Heart right ventricle (tissue), 16 donors: ENCODE results near the gene GORASP1. TPM values are rescaled to one million over a fixed set of nuclear protein-coding genes. Genes with fewer than 3 reads are reported as not detected.

Source experiments
- ATAC-seq, 8 donors: fragments of 200-7000 bp; cut with Tn5 transposase; one replicate each; pipeline ENCODE4 v1.9.1; 2020; ENCODE audit warnings: mild to moderate bottlenecking in 8 of 8, moderate library complexity in 8 of 8, moderate number of reproducible peaks in 1 of 8
- DNase-seq, 2 donors: peaks; one replicate each; pipeline ENCODE4 v3.0.0-alpha.2; 2020
- H3K27ac ChIP-seq, 10 donors: fragments of 200-600 bp; sonication (generic) in 2 of 10; one replicate each; pipeline versions ENCODE4 v1.5.0 to v1.8.0; 2020 to 2022; ENCODE audit warnings: mild to moderate bottlenecking in 3 of 10
- H3K27me3 ChIP-seq, 7 donors: fragments of 200-600 bp; one replicate each; pipeline ENCODE4 v1.8.0; 2021 to 2022; ENCODE audit warnings: mild to moderate bottlenecking in 2 of 7
- H3K36me3 ChIP-seq, 9 donors: fragments of 200-600 bp; sonication (generic) in 1 of 9; one replicate each; pipeline versions ENCODE4 v1.5.0 to v1.8.0; 2020 to 2022; ENCODE audit warnings: mild to moderate bottlenecking in 2 of 9
- H3K4me1 ChIP-seq, 9 donors: fragments of 200-600 bp; sonication (generic) in 1 of 9; one replicate each; pipeline versions ENCODE4 v1.5.0 to v1.8.0; 2020 to 2022; ENCODE audit warnings: mild to moderate bottlenecking in 4 of 9
- H3K4me3 ChIP-seq, 10 donors: fragments of 200-600 bp; sonication (generic) in 2 of 10; one replicate each; pipeline versions ENCODE4 v1.5.0 to v1.8.0; 2020 to 2022; ENCODE audit warnings: mild to moderate bottlenecking in 7 of 10, moderate library complexity in 2 of 10
- H3K9me3 ChIP-seq, 11 donors: fragments of 200-600 bp in 10 of 11; sonication (generic) in 2 of 11; one replicate each; pipeline versions ENCODE4 v1.5.0 to v1.8.0; 2013 to 2022; ENCODE audit warnings: mild to moderate bottlenecking in 2 of 11, control low read depth in 1 of 11, moderate library complexity in 1 of 11
- CTCF ChIP-seq, 9 donors: fragments of 200-600 bp; sonication (generic) in 2 of 9; IDR thresholded peaks; one replicate each; pipeline versions ENCODE4 v1.5.0 to v1.8.0; 2021 to 2022; ENCODE audit warnings: antibody characterized with exemption in 9 of 9, mild to moderate bottlenecking in 5 of 9, moderate library complexity in 1 of 9
- WGBS, 2 donors: extraction: QIAGEN DNeasy Blood & Tissue Kit; methylation state at CpG; one replicate each; pipeline ENCODE4 v1.1.7; 2013; ENCODE audit warnings: inconsistent platforms in 1 of 2; 5-methylcytosine and 5-hydroxymethylcytosine counted together
- intact Hi-C, 10 donors: fragments of 100-400 bp; cut with DNase I; formaldehyde crosslinking; loops; one replicate each; pipeline versions ENCODE4 v1.11.1 to v1.14.2; 2022
- polyA plus RNA-seq, 2 donors: library from polyadenylated mRNA; stranded (reverse); fragments of 200-250 nt; gene quantifications; one replicate each; pipeline ENCODE4 v1.2.3, GENCODE V29; 2013
- total RNA-seq, 10 donors: library from RNA; stranded (reverse); fragmentation: NEBNext Ultra II Directional in 3 of 10; extraction: Animal tissue kit (Norgen Biotek cat#: 25700) in 3 of 10; gene quantifications; one replicate each; pipeline versions ENCODE4 v1.2.1 to v1.2.4, GENCODE V29; 2021 to 2023
- donor health status: Arrhythmogenic right ventricular cardiomyopathy.
- donor health status: ischemic (EF 13 %, LVEDD 7.1; RV severe dilation, severe dysfunction).
- donor health status: healthy with polysubstance abuse.
- donor health status: DM: no; HTN: yes; CAD: no.
- donor health status: DM: no; HTN: no; CAD: no.
- donor health status: ischemic (EF 25% LVEDD 6.9; RV normal size, moderate dysfunction).
- donor health status: ischemic (EF 25% LVEDD 5.7; RV mildly dilated, moderate dysfunction).
- donor health status: healthy.
- donor health status: DM: yes; HTN: yes; CAD: no.
- donor health status: Ischemic cardiomyopathy.
- donor health status: ischemic (EF 35%, LVEDD 5.7; RV mildly dilated, moderate dysfunction).
- donor health status: nonischemic (EF 11% LVEDD 7.7; RV severe dilation, severe dysfunction).
- donor health status: DM: yes; HTN: yes; CAD: no.
- donor health status: PGD.
- donor health status: ischemic (EF 29% LVEDD 5.4; RV normal size, mild dysfunction).
- donor health status: nonischemic (EF 23%, LVEDD 6.1; RV moderate dilation, normal function).

The GORASP1 gene
- total and polyA plus RNA-seq, 12 donors = 28.4 to 54.2 (median 40.6) TPM

- H3K4me3 ChIP-seq = no peak overlapping the region
- 66 to 78% methylated on average over 5 of the region's 5 CpGs for WGBS, 2 donors
- intact Hi-C loops = loop anchor here in 6 of 10 donors (5.0 to 10.0 kb wide), 7 partner anchors 60 to 260 kb away; partner anchors contain the start of genes XIRP1 (in 2 of the 6) and SLC25A38 (in 1 of the 6)
- H3K9me3 ChIP-seq = no peaks in the 10 kb centered on the region
- DNase-seq (no peak), ATAC-seq (peak in 5 of 8 donors; percentile 23 to 50 (median 32))
- H3K27me3 ChIP-seq = no peaks in the 10 kb centered on the region
- H3K27ac ChIP-seq = peak overlapping the region in 1 of 10 donors; percentile 9
- H3K36me3 ChIP-seq = peaks cover 0 to 8% (median 0%) of the 10 kb centered on the region in 9 donors
- TF ChIP-seq CTCF (IDR thresholded peaks at IDR 0.05) = peak in 6 of 9 donors; percentile 14 to 44 (median 24)
- H3K4me1 ChIP-seq = peaks cover 0 to 18% (median 5%) of the 10 kb centered on the region in 9 donors
Observed at GRCh38 chr3:39124876-39125840, 17.7 kb upstream of the GORASP1 start.

GRCh38 chr3:39122813-39123212, 15.4 kb upstream of the GORASP1 start:
- H3K9me3 ChIP-seq = no peaks in the 10 kb centered on the region
- no peak for TF ChIP-seq CTCF (IDR thresholded peaks at IDR 0.05)
- intact Hi-C loops = loop anchor here in 3 of 10 donors (5.0 to 10.0 kb wide), 3 partner anchors 62 to 262 kb away; partner anchors contain the start of genes SLC25A38 (in 1 of the 3) and XIRP1 (in 1 of the 3)
- H3K27me3 ChIP-seq = no peaks in the 10 kb centered on the region
- DNase-seq (no peak), ATAC-seq (no peak)
- H3K4me1 ChIP-seq = peaks cover 0 to 14% (median 6%) of the 10 kb centered on the region in 9 donors
- 90 to 95% methylated on average over 1 of the region's 1 CpG for WGBS, 2 donors
- no peak overlapping the region for H3K4me3 ChIP-seq
- H3K36me3 ChIP-seq = peaks cover 0 to 13% (median 0%) of the 10 kb centered on the region in 9 donors
- H3K27ac ChIP-seq = no peak overlapping the region

GRCh38 chr3:39121621-39122020, 14.2 kb upstream of the GORASP1 start:
- no peak for TF ChIP-seq CTCF (IDR thresholded peaks at IDR 0.05)
- Histone ChIP-seq H3K27me3 (no peaks in the 10 kb centered on the region), H3K36me3 (peaks cover 0 to 13% (median 0%) of the 10 kb centered on the region in 9 donors), H3K4me3 (no peak overlapping the region), H3K4me1 (peaks cover 0 to 12% (median 3%) of the 10 kb centered on the region in 9 donors), H3K27ac (no peak overlapping the region), H3K9me3 (no peaks in the 10 kb centered on the region)
- DNase-seq = no peak
- no peak for ATAC-seq
- WGBS, 2 donors = 95% methylated on average over 2 of the region's 2 CpGs
- intact Hi-C loops = loop anchor here in 3 of 10 donors (5.0 to 10.0 kb wide), 3 partner anchors 63 to 263 kb away; partner anchors contain the start of genes SLC25A38 (in 1 of the 3) and XIRP1 (in 1 of the 3)

GRCh38 chr3:39118931-39119660, 11.7 kb upstream of the GORASP1 start:
- Histone ChIP-seq H3K27ac (no peak overlapping the region), H3K36me3 (peaks cover 0 to 13% (median 0%) of the 10 kb centered on the region in 9 donors), H3K4me1 (peaks cover 0 to 12% (median 0%) of the 10 kb centered on the region in 9 donors), H3K27me3 (no peaks in the 10 kb centered on the region), H3K9me3 (no peaks in the 10 kb centered on the region), H3K4me3 (no peak overlapping the region)
- ATAC-seq (no peak), DNase-seq (no peak)
- intact Hi-C loops = no loop called here
- no peak for TF ChIP-seq CTCF (IDR thresholded peaks at IDR 0.05)
- 80 to 90% methylated on average over 5 of the region's 5 CpGs for WGBS, 2 donors
